Body of pancreas (tissue), 4 donors: ENCODE results near the gene ARFIP2. TPM values are rescaled to one million over a fixed set of nuclear protein-coding genes. Genes with fewer than 3 reads are reported as not detected.
"Not testable (repeated sequence)": the region's sequence is repeated elsewhere in the genome, so short reads cannot be mapped to it uniquely, and the experiment has no call there.

Experiments used
- ATAC-seq: fragments of 150-250 bp; one replicate; pipeline ENCODE4 v1.9.1; 2016
- DNase-seq, 4 donors: peaks; one replicate each; pipeline ENCODE4 v3.0.0-alpha.2; 2019
- H3K27ac ChIP-seq, 4 donors: fragments of 200-600 bp; sonication (generic); 1 replicate in 3 of 4; 2 replicates in 1 of 4; pipeline versions ENCODE4 v1.5.1 to v1.6.1; 2016 to 2019; ENCODE audit warnings: mild to moderate bottlenecking in 1 of 4, mixed read lengths in 1 of 4, moderate library complexity in 1 of 4
- H3K27me3 ChIP-seq, 2 donors: fragments of 200-600 bp; sonication (generic); one replicate each; pipeline ENCODE4 v1.6.0; 2016; ENCODE audit warnings: mild to moderate bottlenecking in 1 of 2
- H3K36me3 ChIP-seq, 2 donors: fragments of 200-600 bp; sonication (generic); replicated peaks in 1 of 2; 2 replicates each; pipeline ENCODE4 v1.5.1; 2016; ENCODE audit warnings: low read depth in 2 of 2; ENCODE audit not compliant: insufficient read depth in 1 of 2
- H3K4me1 ChIP-seq: fragments of 200-600 bp; sonication (generic); one replicate; pipeline ENCODE4 v1.6.0; 2016
- H3K4me3 ChIP-seq, 2 donors: fragments of 200-600 bp; sonication (generic); 1 replicate in 1 of 2; 2 replicates in 1 of 2; pipeline ENCODE4 v1.5.1; 2016 to 2019
- H3K9me3 ChIP-seq, 3 donors: fragments of 200-600 bp; sonication (generic); 1 replicate in 2 of 3; 2 replicates in 1 of 3; pipeline ENCODE4 v1.5.1; 2016
- CTCF ChIP-seq, 7 experiments: fragments of 450-650 bp in 4 of 7; fragments of 200-600 bp in 3 of 7; sonication (generic) in 3 of 7; IDR thresholded peaks; one replicate each; pipeline ENCODE4 v1.5.1; 2016 to 2019; ENCODE audit warnings: antibody characterized with exemption in 7 of 7
- POLR2A ChIP-seq, 3 donors: fragments of 450-650 bp; IDR thresholded peaks; one replicate each; pipeline ENCODE4 v1.6.1; 2016; ENCODE audit warnings: antibody characterized with exemption in 3 of 3, mild to moderate bottlenecking in 2 of 3
- WGBS, 2 donors: methylation state at CpG; one replicate each; pipeline ENCODE4 v1.1.5; 2017; 5-methylcytosine and 5-hydroxymethylcytosine counted together
- intact Hi-C: fragments of 100-400 bp; cut with DNase I; formaldehyde crosslinking; loops from one replicate; pipeline ENCODE4 v1.15.1; 2023
- total RNA-seq, 2 donors: library from RNA; depleted of rRNA; stranded (reverse); fragments of >200 nt; gene quantifications; one replicate each; pipeline ENCODE4 v1.1.0, GENCODE V29; 2016

The ARFIP2 gene
- total RNA-seq, 2 donors from 2014 or later: 47.2 to 82.7 TPM

GRCh38 chr11:6523253-6523652 lies 42.1 kb upstream of the ARFIP2 start:
- Histone ChIP-seq H3K4me1 (no peaks in the 10 kb centered on the region), H3K9me3 (no peaks in the 10 kb centered on the region), H3K27ac (no peak overlapping the region), H3K27me3 (no peaks in the 10 kb centered on the region), H3K36me3 (no peaks in the 10 kb centered on the region), H3K4me3 (no peak overlapping the region)
- TF ChIP-seq POLR2A (IDR thresholded peaks at IDR 0.05) (no peak), CTCF (IDR thresholded peaks at IDR 0.05) (no peak)
- DNase-seq: no peak
- ATAC-seq: no peak
- 5 to 6% methylated on average over 1 of the region's 1 CpG for WGBS, 2 donors
- intact Hi-C loops: loop anchor here (10.0 kb wide), 1 partner anchor 182 kb away; no protein-coding TSS in a partner anchor

GRCh38 chr11:6521946-6522345 lies 40.8 kb upstream of the ARFIP2 start:
- H3K9me3 ChIP-seq, H3K27me3 ChIP-seq, H3K4me1 ChIP-seq, ATAC-seq, DNase-seq, H3K27ac ChIP-seq, H3K4me3 ChIP-seq, H3K36me3 ChIP-seq: not testable (repeated sequence)
- intact Hi-C loops: loop anchor here (10.0 kb wide), 1 partner anchor 183 kb away; no protein-coding TSS in a partner anchor
- WGBS, 2 donors: 90 to 93% methylated on average over 3 of the region's 3 CpGs

DNA sequence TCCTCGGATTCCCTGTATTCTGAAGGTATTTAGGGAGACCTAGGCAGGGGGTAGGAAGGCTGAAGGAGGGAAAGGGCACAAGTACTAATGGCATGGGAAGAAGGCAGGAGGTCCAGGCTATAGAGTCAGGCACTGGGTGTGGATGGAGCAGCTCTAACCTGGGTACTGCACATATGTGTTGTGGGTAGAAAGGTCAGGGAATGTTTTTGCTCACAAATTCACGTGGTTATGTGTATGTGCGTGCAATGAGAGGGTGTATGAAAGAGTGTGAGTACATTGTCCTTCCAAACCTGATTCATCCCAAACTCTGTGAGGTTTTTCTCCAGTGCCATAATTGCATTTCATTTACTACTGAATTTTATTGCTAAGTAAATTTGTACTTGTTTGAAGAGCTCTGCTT lies 39.1 kb upstream of the ARFIP2 start:
- Histone ChIP-seq H3K4me1 (no peaks in the 10 kb centered on the region), H3K4me3 (no peak overlapping the region), H3K27ac (no peak overlapping the region), H3K36me3 (no peaks in the 10 kb centered on the region), H3K9me3 (no peaks in the 10 kb centered on the region), H3K27me3 (no peaks in the 10 kb centered on the region)
- TF ChIP-seq CTCF (IDR thresholded peaks at IDR 0.05) (no peak), POLR2A (IDR thresholded peaks at IDR 0.05) (no peak)
- WGBS, 2 donors: 78 to 96% methylated on average over 3 of the region's 3 CpGs
- ATAC-seq (no peak), DNase-seq (no peak)
- intact Hi-C loops: loop anchor here (10.0 kb wide), 1 partner anchor 185 kb away; no protein-coding TSS in a partner anchor

DNA sequence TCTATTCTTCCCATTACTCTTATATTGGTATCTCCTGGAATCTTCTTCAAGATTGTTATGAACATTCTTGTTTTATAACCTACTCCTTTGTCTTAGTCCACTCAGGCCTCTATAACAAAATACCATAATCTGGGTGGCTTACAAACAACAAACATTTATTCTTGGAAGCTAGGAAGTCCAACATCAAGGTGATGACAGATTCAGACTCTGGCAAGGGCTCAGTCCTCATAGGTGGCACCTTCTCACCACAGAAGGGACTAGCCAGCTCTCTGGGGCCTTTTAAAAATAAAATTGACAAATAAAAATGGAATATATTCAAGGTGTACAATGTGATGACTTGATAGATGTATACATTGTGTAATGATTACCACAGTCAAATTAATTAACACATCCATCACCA lies 35.7 kb upstream of the ARFIP2 start:
- ATAC-seq (no peak), DNase-seq (no peak)
- Histone ChIP-seq H3K4me3 (no peak overlapping the region), H3K4me1 (no peaks in the 10 kb centered on the region), H3K27me3 (no peaks in the 10 kb centered on the region), H3K36me3 (no peaks in the 10 kb centered on the region), H3K27ac (no peak overlapping the region), H3K9me3 (no peaks in the 10 kb centered on the region)
- intact Hi-C loops: no loop called here
- TF ChIP-seq CTCF (IDR thresholded peaks at IDR 0.05): no peak
- no peak for TF ChIP-seq POLR2A (IDR thresholded peaks at IDR 0.05)

- intact Hi-C loops: no loop called here
- ATAC-seq (no peak), DNase-seq (peak in 3 of 4 donors; percentile 15 to 38 (median 26))
These were observed 24.6 kb upstream of the ARFIP2 start for GRCh38 chr11:6505577-6506240.

More at GRCh38 chr11:6505577-6506240, 24.6 kb upstream of the ARFIP2 start:
- H3K27ac ChIP-seq: no peak overlapping the region
- 47 to 57% methylated on average over 2 of the region's 2 CpGs for WGBS, 2 donors
- H3K27me3 ChIP-seq: no peaks in the 10 kb centered on the region
- H3K36me3 ChIP-seq: no peaks in the 10 kb centered on the region
- no peaks in the 10 kb centered on the region for H3K9me3 ChIP-seq
- peak; percentile 55 to 80 (median 73) for TF ChIP-seq CTCF (IDR thresholded peaks at IDR 0.05)
- TF ChIP-seq POLR2A (IDR thresholded peaks at IDR 0.05): no peak
- H3K4me1 ChIP-seq: no peaks in the 10 kb centered on the region
- no peak overlapping the region for H3K4me3 ChIP-seq
